ENCODE data around the gene TXLNA.
A peak's percentile ranks its signal among the peaks of the same experiment; 100 is the strongest.
"Not testable (repeated sequence)": the region's sequence is repeated elsewhere in the genome, so short reads cannot be mapped to it uniquely, and the experiment has no call there.

Gene TXLNA

GRCh38 chr1:32179443-32180185 lies at the start of gene TXLNA:
TSS of gene TXLNA (plus strand) at chr1:32179675. CDS start at chr1:32180346, 671 bp downstream.
- peak; percentile 90 for DNase-seq

GRCh38 chr1:32133950-32134280 lies 45.6 kb upstream of the TXLNA start:
- not testable (repeated sequence) for DNase-seq

GRCh38 chr1:32137111-32137510 lies 42.4 kb upstream of the TXLNA start:
- DNase-seq, result no peak

GRCh38 chr1:32138965-32139364 lies 40.5 kb upstream of the TXLNA start:
- no peak for DNase-seq

GRCh38 chr1:32142446-32143301 lies 36.8 kb upstream of the TXLNA start:
- DNase-seq, result no peak

- DNase-seq, result not testable (repeated sequence)
Measured at GRCh38 chr1:32143302-32143695, 36.2 kb upstream of the TXLNA start.

GRCh38 chr1:32144033-32144432 lies 35.4 kb upstream of the TXLNA start:
- no peak for DNase-seq

GRCh38 chr1:32147799-32148198 lies 31.7 kb upstream of the TXLNA start:
- not testable (repeated sequence) for DNase-seq

- DNase-seq, result no peak
Measured at GRCh38 chr1:32150847-32151246, 28.6 kb upstream of the TXLNA start.

- DNase-seq, result no peak
Measured at GRCh38 chr1:32151319-32151787, 28.1 kb upstream of the TXLNA start.

- DNase-seq, result no peak
Measured at GRCh38 chr1:32159189-32159588, 20.3 kb upstream of the TXLNA start.

- no peak for DNase-seq
Measured at GRCh38 chr1:32163405-32163804, 16.1 kb upstream of the TXLNA start.

- not testable (repeated sequence) for DNase-seq
Measured at GRCh38 chr1:32165633-32166032, 13.8 kb upstream of the TXLNA start.

GRCh38 chr1:32170991-32171390 lies 8.5 kb upstream of the TXLNA start:
- no peak for DNase-seq

GRCh38 chr1:32172621-32173245 lies 6.7 kb upstream of the TXLNA start:
- peak; percentile 20 to 32 for DNase-seq

GRCh38 chr1:32178380-32179192 lies 889 bp upstream of the TXLNA start:
- DNase-seq, result no peak

- no peak for DNase-seq
Measured at GRCh38 chr1:32179193-32179442, 357 bp upstream of the TXLNA start.

GRCh38 chr1:32180186-32181060 lies 948 bp downstream of the TXLNA start:
- DNase-seq, result no peak

- no peak for DNase-seq
Measured at GRCh38 chr1:32181065-32181464, 1.6 kb downstream of the TXLNA start.

GRCh38 chr1:32181563-32181962 lies 2.1 kb downstream of the TXLNA start:
- no peak for DNase-seq

- no peak for DNase-seq
Measured at GRCh38 chr1:32182060-32182459, 2.6 kb downstream of the TXLNA start.

GRCh38 chr1:32184650-32185049 lies 5.2 kb downstream of the TXLNA start:
- DNase-seq, result no peak

Data from Kasumi-1 (cell line).